ENCODE data around the gene PDE4D.

PDE4D gene

GRCh38 chr5:59542306-59542705, 351.2 kb downstream of the PDE4D start:
- FAIRE-seq = no peak

GRCh38 chr5:59540366-59540765, 353.2 kb downstream of the PDE4D start:
- no peak for FAIRE-seq

- FAIRE-seq = no peak
Observed at GRCh38 chr5:59538750-59539121, 354.8 kb downstream of the PDE4D start.

GRCh38 chr5:59537961-59538749, 355.4 kb downstream of the PDE4D start:
- no peak for FAIRE-seq

GRCh38 chr5:59536875-59537274, 356.7 kb downstream of the PDE4D start:
- no peak for FAIRE-seq

GRCh38 chr5:59535561-59535960, 358.0 kb downstream of the PDE4D start:
- FAIRE-seq = no peak

GRCh38 chr5:59533730-59534108, 359.8 kb downstream of the PDE4D start:
- FAIRE-seq = no peak

- FAIRE-seq = no peak
Observed at GRCh38 chr5:59532979-59533729, 360.4 kb downstream of the PDE4D start.

GRCh38 chr5:59529239-59529638, 364.3 kb downstream of the PDE4D start:
- FAIRE-seq = no peak

GRCh38 chr5:59528202-59528862, 365.2 kb downstream of the PDE4D start:
- no peak for FAIRE-seq

- no peak for FAIRE-seq
Observed at GRCh38 chr5:59525957-59526356, 367.6 kb downstream of the PDE4D start.

- FAIRE-seq = no peak
Observed at GRCh38 chr5:59525311-59525710, 368.2 kb downstream of the PDE4D start.

GRCh38 chr5:59522201-59522831, 371.2 kb downstream of the PDE4D start:
- FAIRE-seq = no peak

- FAIRE-seq = no peak
Observed at GRCh38 chr5:59521476-59521875, 372.1 kb downstream of the PDE4D start.

- FAIRE-seq = no peak
Observed at GRCh38 chr5:59519338-59519737, 374.2 kb downstream of the PDE4D start.

- FAIRE-seq = no peak
Observed at GRCh38 chr5:59517926-59518585, 375.5 kb downstream of the PDE4D start.

- no peak for FAIRE-seq
Observed at GRCh38 chr5:59516161-59516560, 377.4 kb downstream of the PDE4D start.

- FAIRE-seq = no peak
Observed at GRCh38 chr5:59506285-59506877, 387.1 kb downstream of the PDE4D start.

GRCh38 chr5:59504043-59504442, 389.5 kb downstream of the PDE4D start:
- no peak for FAIRE-seq

- FAIRE-seq = no peak
Observed at GRCh38 chr5:59503220-59503619, 390.3 kb downstream of the PDE4D start.

- no peak for FAIRE-seq
Observed at GRCh38 chr5:59501316-59501715, 392.2 kb downstream of the PDE4D start.

GRCh38 chr5:59500014-59500413, 393.5 kb downstream of the PDE4D start:
- no peak for FAIRE-seq
